RCC 7860 (cell line): ENCODE measurements around the gene RPS21.
A peak's percentile ranks its signal among the peaks of the same experiment; 100 is the strongest.
"Not testable (repeated sequence)": the region's sequence is repeated elsewhere in the genome, so short reads cannot be mapped to it uniquely, and the experiment has no call there.

Experiments
- DNase-seq: peaks from one replicate; pipeline ENCODE4 v3.0.0-alpha.2; 2015; ENCODE audit warnings: low spot score
- FAIRE-seq: peaks from 2 replicates; lab custom pipeline; 2012; peaks lifted over from hg19 to GRCh38; lab: Jason Lieb, UNC

The RPS21 gene

GRCh38 chr20:62363920-62364851 lies 22.7 kb upstream of the RPS21 start:
- DNase-seq: no peak
- no peak for FAIRE-seq

DNA sequence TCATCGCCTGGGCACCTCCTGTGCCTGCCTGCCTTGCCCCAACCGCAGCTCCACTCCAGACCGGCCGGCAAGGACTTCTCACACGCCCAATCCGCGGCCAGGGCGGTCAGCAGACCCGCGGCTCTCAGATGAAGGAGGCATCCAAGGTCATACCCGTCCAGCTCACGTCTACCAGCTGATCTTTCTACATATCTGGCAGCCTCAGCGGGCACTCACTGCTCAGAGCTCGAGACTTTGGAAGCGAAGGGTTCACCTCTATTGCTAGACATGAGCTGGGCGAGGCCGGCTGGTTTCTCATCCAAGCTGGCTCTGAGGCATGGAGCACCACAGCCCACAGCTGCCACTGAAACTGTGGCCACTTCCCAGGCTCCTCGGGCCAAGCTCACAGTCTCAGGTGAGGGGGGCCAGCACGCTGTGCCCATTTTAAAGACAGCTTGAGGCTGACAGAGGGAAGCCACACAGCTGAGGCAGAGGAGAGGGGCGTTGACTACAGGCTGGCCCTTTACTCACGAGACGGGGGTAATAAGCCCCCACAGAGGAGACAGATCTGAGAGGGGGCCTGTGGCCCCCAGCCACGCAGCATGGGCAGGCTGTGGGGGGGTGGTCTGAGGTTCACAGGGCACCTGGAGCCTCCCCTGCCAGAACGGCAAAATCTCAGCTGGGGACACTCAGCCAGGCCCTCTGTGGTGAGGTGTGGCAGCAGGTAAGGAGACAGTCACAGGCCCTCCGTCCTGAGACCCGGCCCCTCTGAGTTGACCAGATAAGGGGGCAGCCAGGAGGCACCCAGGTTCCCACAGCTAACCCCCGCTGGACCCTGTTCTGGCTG lies 21.8 kb upstream of the RPS21 start:
- DNase-seq (no peak), FAIRE-seq (no peak)

- DNase-seq: no peak
- FAIRE-seq: no peak
Measured at GRCh38 chr20:62365814-62366369, 21.0 kb upstream of the RPS21 start.

GRCh38 chr20:62366370-62367135 lies 20.4 kb upstream of the RPS21 start:
- DNase-seq: no peak
- no peak for FAIRE-seq

DNA sequence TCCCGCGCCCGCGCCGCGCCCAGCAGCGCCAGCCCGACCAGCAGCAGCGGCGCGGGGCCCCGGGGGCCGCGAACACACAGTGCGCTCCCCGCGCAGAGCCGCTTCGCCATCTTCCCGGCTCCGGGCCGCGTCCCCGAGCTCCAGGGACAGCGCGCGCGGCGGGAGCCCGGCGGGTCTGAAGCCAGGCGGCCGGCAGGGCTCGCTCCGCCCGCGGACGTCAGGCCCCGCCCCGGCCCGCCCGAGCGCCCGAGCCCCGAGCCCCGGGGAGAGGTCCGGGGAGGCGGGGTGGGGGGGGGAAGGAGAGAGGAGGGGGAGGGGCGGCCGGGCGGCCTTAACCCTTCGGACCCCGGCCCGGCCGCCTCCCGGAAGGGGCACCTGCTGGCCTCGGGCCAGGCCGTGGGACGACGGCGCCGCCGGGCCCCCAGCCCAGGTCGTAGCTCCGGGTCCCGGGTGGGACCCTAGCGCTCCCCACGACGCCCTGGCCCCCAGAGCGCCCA lies 19.7 kb upstream of the RPS21 start, which contains the start of gene LAMA5:
TSS of gene LAMA5 (minus strand) at position 177 of the 497 bp plus-strand sequence. CDS start at position 110, 67 bp downstream.
- FAIRE-seq (no peak), DNase-seq (no peak)

GRCh38 chr20:62367633-62368391 lies 19.1 kb upstream of the RPS21 start:
- DNase-seq (no peak), FAIRE-seq (no peak)

GRCh38 chr20:62368392-62368975 lies 18.4 kb upstream of the RPS21 start:
- DNase-seq (no peak), FAIRE-seq (no peak)

DNA sequence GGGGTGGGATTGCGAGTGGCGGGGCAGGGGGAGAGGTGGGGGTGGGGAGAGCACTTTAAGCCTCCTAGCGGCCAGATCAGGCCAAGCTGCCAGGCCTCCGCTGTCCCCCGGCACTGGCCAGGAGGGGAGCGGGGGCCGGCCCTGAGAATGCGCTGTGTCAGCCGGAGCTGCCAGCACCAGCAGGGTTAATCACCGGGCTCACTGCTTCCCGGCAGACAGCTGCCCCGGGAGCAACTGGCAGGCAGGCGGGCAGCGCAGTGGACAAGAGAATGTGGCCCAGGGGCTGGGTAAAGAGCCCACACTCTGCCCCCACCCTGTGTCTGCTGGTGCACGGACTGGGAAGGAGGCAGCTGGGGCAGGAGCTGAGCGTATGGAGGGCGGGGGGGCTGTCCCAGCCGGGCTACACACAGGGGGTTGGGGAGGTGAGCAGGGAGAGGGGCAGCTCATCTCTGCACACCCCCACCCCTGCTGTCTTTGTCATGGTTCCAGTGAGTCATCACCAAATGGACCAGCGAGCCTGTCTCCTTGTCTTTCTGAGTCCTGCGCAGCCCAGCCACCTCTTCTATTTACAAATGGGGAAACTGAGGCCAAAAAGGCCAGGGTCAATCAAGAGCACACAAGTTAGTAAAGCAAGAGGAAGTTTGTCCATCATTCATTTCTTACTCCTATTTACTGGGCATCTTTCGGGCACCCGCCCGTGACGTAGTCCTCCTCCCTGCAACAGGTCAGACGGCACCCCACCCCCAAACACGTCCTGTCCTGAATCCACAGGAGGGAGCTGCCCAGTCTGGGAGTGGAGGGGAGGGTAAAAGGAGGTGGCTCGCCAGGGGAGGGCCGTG lies 17.7 kb upstream of the RPS21 start:
- DNase-seq (peak; percentile 84), FAIRE-seq (peak; percentile 53)

GRCh38 chr20:62369815-62370114 lies 17.1 kb upstream of the RPS21 start:
- no peak for FAIRE-seq
- DNase-seq: no peak

DNA sequence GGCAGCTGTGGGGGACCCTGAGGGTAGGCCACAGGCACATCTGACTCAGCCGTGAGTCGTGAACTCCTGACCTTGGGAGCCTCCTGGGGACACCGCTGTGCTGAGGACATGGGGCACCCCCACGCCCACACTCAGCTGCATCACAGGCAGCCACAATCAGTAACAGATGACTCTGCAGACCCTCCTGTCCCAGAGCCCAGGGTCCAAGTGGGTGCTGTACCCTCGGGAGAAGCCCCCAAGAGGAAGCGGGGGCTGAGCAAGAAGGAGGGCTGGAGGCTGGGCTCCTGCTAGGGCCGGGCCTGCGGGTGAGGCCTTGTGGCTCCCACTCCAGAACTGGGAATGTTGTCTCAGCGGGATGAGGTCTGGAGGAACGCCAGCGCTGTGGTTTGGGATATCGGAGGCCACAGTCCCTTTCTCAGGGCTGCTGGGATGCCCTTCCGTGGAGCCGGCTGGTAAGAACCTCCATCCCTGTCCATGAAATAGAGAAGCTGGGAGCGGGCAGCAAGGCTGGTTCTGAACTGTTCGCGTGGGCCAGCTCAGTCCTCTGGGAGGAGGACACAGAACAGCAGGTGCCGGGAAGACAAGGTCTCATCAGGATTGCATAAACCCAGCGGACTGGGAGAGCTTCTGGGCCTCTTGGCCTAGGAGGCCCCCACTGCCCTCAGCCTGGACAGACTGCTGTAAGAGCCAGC lies 16.6 kb upstream of the RPS21 start:
- DNase-seq (peak; percentile 89), FAIRE-seq (peak; percentile 86)

- DNase-seq (no peak), FAIRE-seq (no peak)
Measured at GRCh38 chr20:62370807-62371587, 15.9 kb upstream of the RPS21 start.

- no peak for FAIRE-seq
- no peak for DNase-seq
Measured at GRCh38 chr20:62371588-62372041, 15.3 kb upstream of the RPS21 start.

GRCh38 chr20:62372042-62372993 lies 14.6 kb upstream of the RPS21 start:
- DNase-seq: no peak
- FAIRE-seq: no peak

DNA sequence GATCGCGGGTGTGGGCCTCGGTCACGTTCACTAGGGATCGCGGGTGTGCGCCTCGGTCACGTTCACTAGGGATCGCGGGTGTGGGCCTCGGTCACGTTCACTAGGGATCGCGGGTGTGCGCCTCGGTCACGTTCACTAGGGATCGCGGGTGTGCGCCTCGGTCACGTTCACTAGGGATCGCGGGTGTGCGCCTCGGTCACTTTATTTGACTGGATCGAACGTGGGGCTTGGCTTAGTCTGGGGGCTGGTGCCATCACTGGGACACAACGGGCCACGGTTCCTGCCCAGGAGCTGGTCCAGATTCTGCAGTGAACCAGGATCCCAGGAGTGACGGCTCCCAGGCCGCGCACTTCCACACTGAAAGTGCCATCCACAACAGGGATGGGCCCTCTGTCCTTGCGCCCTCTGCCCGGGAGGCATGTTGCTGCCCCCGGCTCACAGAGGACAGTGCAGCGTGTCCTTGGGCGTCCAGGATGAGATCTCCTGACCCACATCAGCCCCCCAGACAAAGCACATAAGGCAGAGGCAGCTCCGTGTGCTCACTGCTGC lies 13.2 kb upstream of the RPS21 start:
- FAIRE-seq, DNase-seq: not testable (repeated sequence)

GRCh38 chr20:62374331-62375152 lies 12.4 kb upstream of the RPS21 start:
- DNase-seq (no peak), FAIRE-seq (no peak)
